HAP-1 (cell line): Measurements from ENCODE around the gene KDM4B.
"Not testable (repeated sequence)": the region's sequence is repeated elsewhere in the genome, so short reads cannot be mapped to it uniquely, and the experiment has no call there.

Source experiments
- DNase-seq, 2 experiments: peaks; one replicate each; pipeline ENCODE4 v3.0.0-alpha.2; 2016 to 2020; ENCODE audit warnings: low spot score in 2 of 2
- H3K27me3 ChIP-seq: fragments of 250-450 bp; sonication (Bioruptor Pico); 2 replicates; pipeline ENCODE4 v1.5.1; 2020; ENCODE audit warnings: low read depth, mild to moderate bottlenecking, moderate library complexity
- H3K36me3 ChIP-seq: fragments of 250-450 bp; sonication (Bioruptor Pico); replicated peaks from 2 replicates; pipeline ENCODE4 v1.5.1; 2020; ENCODE audit warnings: mild to moderate bottlenecking
- H3K4me1 ChIP-seq: fragments of 250-450 bp; sonication (Bioruptor Pico); 2 replicates; pipeline ENCODE4 v1.5.1; 2020; ENCODE audit warnings: mild to moderate bottlenecking
- H3K4me3 ChIP-seq: fragments of 250-450 bp; sonication (Bioruptor Pico); 2 replicates; pipeline ENCODE4 v1.5.1; 2020; ENCODE audit warnings: mild to moderate bottlenecking, moderate library complexity
- H3K9me3 ChIP-seq: fragments of 250-450 bp; sonication (Bioruptor Pico); 2 replicates; pipeline ENCODE4 v1.5.1; 2020; ENCODE audit warnings: mild to moderate bottlenecking, moderate library complexity
- in situ Hi-C: fragments of 300-500 bp; cut with MboI; formaldehyde crosslinking; loops from 3 replicates; pipeline ENCODE4 v1.14.3; 2020; ENCODE audit warnings: low sequenced_read_pairs, inconsistent platforms, mixed read lengths

The KDM4B gene

GRCh38 chr19:5164845-5165696, 196.2 kb downstream of the KDM4B start:
- H3K36me3 ChIP-seq, H3K4me1 ChIP-seq, in situ Hi-C loops, H3K9me3 ChIP-seq, H3K27me3 ChIP-seq, H3K4me3 ChIP-seq: not testable (repeated sequence)
- peak in 1 of 2 experiments; percentile 32 for DNase-seq

DNA sequence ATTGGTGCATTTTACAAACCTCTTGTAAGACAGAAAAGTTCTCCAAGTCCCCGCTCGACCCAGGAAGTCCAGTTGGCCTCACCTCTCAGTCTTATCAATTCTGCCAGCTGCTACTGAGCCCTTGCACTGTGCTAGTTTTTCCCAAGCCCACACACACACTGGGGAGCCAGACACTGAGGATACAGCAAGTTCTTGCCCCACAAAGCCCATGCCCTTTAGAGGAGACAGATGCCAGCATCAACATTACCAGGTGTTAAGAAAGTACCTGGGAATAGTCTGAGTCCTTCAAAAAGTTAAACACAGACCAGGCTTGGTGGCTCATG, 196.7 kb downstream of the KDM4B start:
- in situ Hi-C loops = no loop called here
- Histone ChIP-seq H3K9me3 (no peaks in the 10 kb centered on the region), H3K27me3 (no peaks in the 10 kb centered on the region), H3K4me3 (no peak overlapping the region), H3K4me1 (no peaks in the 10 kb centered on the region), H3K36me3 (no peaks in the 10 kb centered on the region)
- no peak for DNase-seq

DNA sequence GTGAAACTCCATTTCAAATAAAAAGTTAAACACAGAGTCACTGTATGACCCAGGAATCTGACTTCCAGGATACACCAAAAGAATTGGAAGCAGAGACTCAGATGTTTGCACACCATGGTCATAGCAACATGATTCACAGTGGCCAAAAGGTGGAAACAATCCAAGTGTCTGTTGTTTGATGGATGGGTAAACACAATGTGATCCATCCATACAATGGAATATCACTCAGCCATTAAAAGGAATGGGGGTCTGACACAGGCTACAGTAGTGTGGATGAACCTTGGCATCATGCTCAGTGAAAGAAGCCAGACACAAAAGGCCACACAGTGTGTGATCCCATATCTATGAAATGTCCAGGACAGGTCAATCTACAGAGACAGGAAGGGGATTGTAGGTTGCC, 197.3 kb downstream of the KDM4B start:
- in situ Hi-C loops = no loop called here

GRCh38 chr19:5170329-5170745, 201.4 kb downstream of the KDM4B start:
- no peaks in the 10 kb centered on the region for H3K27me3 ChIP-seq
- no peak overlapping the region for H3K4me3 ChIP-seq
- no peaks in the 10 kb centered on the region for H3K9me3 ChIP-seq
- H3K4me1 ChIP-seq = no peaks in the 10 kb centered on the region
- H3K36me3 ChIP-seq = no peaks in the 10 kb centered on the region
- peak in 1 of 2 experiments; percentile 80 for DNase-seq
- in situ Hi-C loops = no loop called here

More for the DNA sequence above, 197.3 kb downstream of the KDM4B start:
- Histone ChIP-seq H3K36me3 (no peaks in the 10 kb centered on the region), H3K9me3 (no peaks in the 10 kb centered on the region), H3K4me1 (no peaks in the 10 kb centered on the region), H3K4me3 (no peak overlapping the region), H3K27me3 (no peaks in the 10 kb centered on the region)
- DNase-seq = no peak

DNA sequence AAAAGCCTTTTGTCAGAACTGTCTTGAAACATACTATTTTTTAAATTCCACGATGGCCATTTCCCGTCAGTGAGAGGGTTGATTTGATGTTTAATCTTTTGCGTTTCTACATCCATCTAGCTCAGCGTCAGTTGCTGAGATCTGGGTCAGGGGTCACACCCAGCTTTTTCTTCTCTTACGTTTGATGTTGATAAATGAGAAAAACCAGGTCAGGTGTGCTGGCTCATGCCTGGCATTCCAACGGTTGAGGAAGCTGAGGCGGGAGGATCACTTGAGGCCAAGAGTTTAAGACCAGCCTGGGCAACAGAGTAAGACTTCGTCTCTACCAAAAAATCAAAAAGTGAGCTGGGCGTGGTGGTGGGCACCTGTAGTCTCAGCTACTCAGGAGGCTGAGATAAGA, 202.8 kb downstream of the KDM4B start:
- no peaks in the 10 kb centered on the region for H3K9me3 ChIP-seq
- DNase-seq = no peak
- in situ Hi-C loops = no loop called here
- H3K36me3 ChIP-seq = no peaks in the 10 kb centered on the region
- H3K4me1 ChIP-seq = no peaks in the 10 kb centered on the region
- no peaks in the 10 kb centered on the region for H3K27me3 ChIP-seq
- no peak overlapping the region for H3K4me3 ChIP-seq

DNA sequence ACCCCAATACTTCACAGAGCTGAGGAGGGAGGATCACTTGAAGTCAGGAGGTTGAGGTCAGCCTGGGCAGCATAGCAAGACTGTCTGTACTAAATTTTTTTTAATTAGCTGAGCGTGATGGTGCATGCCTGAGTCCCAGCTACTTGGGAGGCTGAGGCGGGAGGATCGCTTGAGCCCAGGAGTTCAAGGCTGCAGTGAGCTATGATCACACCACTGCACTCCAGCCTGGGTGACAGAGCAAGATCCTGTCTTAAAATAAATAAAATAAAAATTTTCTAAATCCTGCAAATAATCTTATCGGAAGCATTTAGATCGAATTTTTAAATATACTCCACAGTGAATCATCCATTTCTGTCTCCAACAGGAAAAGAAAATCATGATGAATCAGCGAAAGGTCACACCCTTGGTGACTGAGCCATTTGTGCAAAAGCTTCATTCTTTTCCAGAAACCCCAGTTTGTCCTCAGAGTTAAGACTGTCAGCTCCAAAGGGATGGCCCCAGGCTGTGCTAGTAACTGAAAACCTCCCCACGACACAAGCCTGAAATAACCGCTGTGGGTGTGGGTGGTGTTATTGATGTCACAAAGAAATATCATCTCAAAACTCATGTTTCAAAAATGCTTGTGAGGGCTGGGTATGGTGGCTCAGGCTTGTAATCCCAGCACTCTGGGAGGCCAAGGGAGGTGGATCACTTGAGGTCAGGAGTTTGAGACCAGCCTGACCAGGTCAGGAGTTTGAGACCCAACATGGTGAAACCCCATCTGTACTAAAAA, 204.1 kb downstream of the KDM4B start:
- H3K36me3 ChIP-seq = no peaks in the 10 kb centered on the region
- no peaks in the 10 kb centered on the region for H3K27me3 ChIP-seq
- H3K4me1 ChIP-seq = no peaks in the 10 kb centered on the region
- in situ Hi-C loops = no loop called here
- no peaks in the 10 kb centered on the region for H3K9me3 ChIP-seq
- no peak for DNase-seq
- no peak overlapping the region for H3K4me3 ChIP-seq

DNA sequence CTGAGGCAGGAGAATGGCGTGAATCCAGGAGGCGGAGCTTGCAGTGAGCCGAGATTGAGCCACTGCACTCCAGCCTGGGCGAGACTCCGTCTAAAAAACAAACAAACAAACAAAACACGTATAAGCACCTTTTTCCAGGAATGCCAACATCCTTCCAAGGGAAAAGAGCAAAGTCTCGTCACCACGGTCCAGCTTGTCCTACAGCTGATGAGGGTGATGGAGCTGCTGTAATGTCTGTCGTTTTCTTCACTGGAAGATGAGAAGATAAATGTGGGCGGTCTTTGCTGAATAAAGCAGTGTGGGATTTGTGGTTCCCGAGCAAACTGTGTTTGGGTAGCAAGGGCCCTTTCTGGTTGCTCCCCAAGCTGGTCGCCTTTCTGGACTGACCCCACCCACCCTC, 205.1 kb downstream of the KDM4B start:
- Histone ChIP-seq H3K36me3 (no peaks in the 10 kb centered on the region), H3K4me3 (no peak overlapping the region), H3K9me3 (no peaks in the 10 kb centered on the region), H3K27me3 (no peaks in the 10 kb centered on the region), H3K4me1 (no peaks in the 10 kb centered on the region)
- in situ Hi-C loops = no loop called here
- no peak for DNase-seq

GRCh38 chr19:5177745-5178450, 209.0 kb downstream of the KDM4B start:
- no peaks in the 10 kb centered on the region for H3K9me3 ChIP-seq
- no peaks in the 10 kb centered on the region for H3K36me3 ChIP-seq
- DNase-seq = no peak
- H3K4me3 ChIP-seq = no peak overlapping the region
- in situ Hi-C loops = no loop called here
- no peaks in the 10 kb centered on the region for H3K27me3 ChIP-seq
- H3K4me1 ChIP-seq = no peaks in the 10 kb centered on the region

DNA sequence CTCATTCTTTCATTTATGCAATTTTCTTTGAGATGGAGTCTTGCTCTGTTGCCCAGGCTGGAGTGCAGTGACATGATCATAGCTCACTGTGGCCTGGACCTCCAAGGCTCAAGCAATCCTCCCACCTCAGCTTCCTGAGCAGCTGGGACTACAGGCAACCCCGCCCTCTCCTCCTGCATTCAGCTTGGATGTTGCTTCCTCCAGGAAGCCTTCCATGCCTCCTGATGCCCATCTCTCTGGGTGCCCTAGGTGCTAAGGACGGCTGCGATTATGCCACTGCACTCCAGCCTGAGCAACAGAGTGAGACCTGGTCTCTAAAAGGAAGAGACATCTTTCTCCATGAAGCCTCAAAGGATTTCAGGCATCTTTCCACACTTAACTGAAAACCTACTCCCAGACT, 209.9 kb downstream of the KDM4B start:
- Histone ChIP-seq H3K27me3 (no peaks in the 10 kb centered on the region), H3K4me1 (no peaks in the 10 kb centered on the region), H3K4me3 (no peak overlapping the region), H3K36me3 (no peaks in the 10 kb centered on the region), H3K9me3 (no peaks in the 10 kb centered on the region)
- in situ Hi-C loops = no loop called here
- DNase-seq = no peak

- H3K27me3 ChIP-seq = no peaks in the 10 kb centered on the region
- H3K9me3 ChIP-seq = no peaks in the 10 kb centered on the region
- no peak overlapping the region for H3K4me3 ChIP-seq
- H3K36me3 ChIP-seq = no peaks in the 10 kb centered on the region
- in situ Hi-C loops = no loop called here
- H3K4me1 ChIP-seq = no peaks in the 10 kb centered on the region
- no peak for DNase-seq
Observed at GRCh38 chr19:5179256-5179655, 210.3 kb downstream of the KDM4B start.

DNA sequence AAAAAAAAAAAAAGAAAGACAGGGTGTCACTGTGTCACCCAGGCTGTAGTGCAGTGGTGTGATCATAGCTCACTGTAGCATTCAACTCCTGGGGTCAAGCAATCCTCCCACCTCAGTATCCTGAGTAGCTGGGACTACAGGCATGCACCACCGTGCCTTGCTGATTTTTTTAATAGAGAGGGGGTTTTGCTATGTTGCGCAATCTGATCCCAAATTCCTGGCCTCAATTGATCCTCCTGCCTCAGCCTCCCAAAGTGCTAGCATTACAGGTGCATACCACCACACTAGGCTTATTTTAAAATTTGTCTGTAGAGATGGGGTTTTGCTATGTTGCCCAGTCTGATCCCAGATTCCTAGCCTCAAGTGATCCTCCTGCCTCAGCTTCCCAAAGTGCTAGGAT, 212.4 kb downstream of the KDM4B start:
- Histone ChIP-seq H3K27me3 (no peaks in the 10 kb centered on the region), H3K9me3 (no peaks in the 10 kb centered on the region), H3K4me3 (no peak overlapping the region), H3K36me3 (no peaks in the 10 kb centered on the region), H3K4me1 (no peaks in the 10 kb centered on the region)
- DNase-seq = no peak
- in situ Hi-C loops = no loop called here

DNA sequence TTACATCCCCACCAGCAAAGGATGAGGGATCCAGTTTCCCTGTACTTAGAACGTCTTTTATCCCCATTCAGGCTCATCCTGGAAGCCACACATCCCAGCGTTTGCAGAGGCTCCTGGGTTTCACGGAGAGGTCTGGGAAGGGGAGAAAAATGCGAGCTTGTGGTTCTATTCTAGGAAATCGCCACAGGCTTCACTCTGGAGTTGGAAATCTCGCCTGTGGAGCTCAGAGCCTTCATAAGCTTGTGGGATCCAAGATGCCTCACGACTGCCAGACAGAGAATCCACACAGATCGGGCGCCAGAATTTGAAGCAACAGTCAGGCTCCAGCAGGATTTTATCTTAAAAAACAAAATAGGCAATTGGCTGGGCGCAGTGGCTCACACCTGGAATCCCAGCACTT, 213.8 kb downstream of the KDM4B start:
- no peaks in the 10 kb centered on the region for H3K9me3 ChIP-seq
- no peaks in the 10 kb centered on the region for H3K4me1 ChIP-seq
- DNase-seq = no peak
- in situ Hi-C loops = no loop called here
- no peaks in the 10 kb centered on the region for H3K36me3 ChIP-seq
- H3K4me3 ChIP-seq = no peak overlapping the region
- H3K27me3 ChIP-seq = no peaks in the 10 kb centered on the region

- Histone ChIP-seq H3K36me3 (no peaks in the 10 kb centered on the region), H3K27me3 (no peaks in the 10 kb centered on the region), H3K9me3 (no peaks in the 10 kb centered on the region), H3K4me1 (no peaks in the 10 kb centered on the region), H3K4me3 (no peak overlapping the region)
- in situ Hi-C loops = no loop called here
- DNase-seq = no peak
Observed at GRCh38 chr19:5183616-5184015, 214.7 kb downstream of the KDM4B start.

GRCh38 chr19:5184930-5185329, 216.0 kb downstream of the KDM4B start:
- in situ Hi-C loops = no loop called here
- Histone ChIP-seq H3K9me3 (no peaks in the 10 kb centered on the region), H3K4me1 (peaks cover 5% of the 10 kb centered on the region; the same call in 1 of the 2 replicates), H3K36me3 (no peaks in the 10 kb centered on the region), H3K4me3 (no peak overlapping the region), H3K27me3 (no peaks in the 10 kb centered on the region)
- no peak for DNase-seq
